Astrocyte (in vitro differentiated cells and primary cell): ENCODE data around the gene RANGRF.

Experiments used
- EZH2 ChIP-seq: IDR thresholded peaks from 2 replicates; pipeline ENCODE4 v1.6.1; 2012; ENCODE audit warnings: mild to moderate bottlenecking, low read length, inconsistent platforms; ENCODE audit not compliant: insufficient read depth
- TF ChIP-seq, protein P1 (sequence below): IDR thresholded peaks from 2 replicates; pipeline ENCODE4 v1.5.1; 2011; ENCODE audit warnings: low read depth, mild to moderate bottlenecking, inconsistent platforms, low read length, moderate library complexity; ENCODE audit not compliant: insufficient read depth

DNA sequence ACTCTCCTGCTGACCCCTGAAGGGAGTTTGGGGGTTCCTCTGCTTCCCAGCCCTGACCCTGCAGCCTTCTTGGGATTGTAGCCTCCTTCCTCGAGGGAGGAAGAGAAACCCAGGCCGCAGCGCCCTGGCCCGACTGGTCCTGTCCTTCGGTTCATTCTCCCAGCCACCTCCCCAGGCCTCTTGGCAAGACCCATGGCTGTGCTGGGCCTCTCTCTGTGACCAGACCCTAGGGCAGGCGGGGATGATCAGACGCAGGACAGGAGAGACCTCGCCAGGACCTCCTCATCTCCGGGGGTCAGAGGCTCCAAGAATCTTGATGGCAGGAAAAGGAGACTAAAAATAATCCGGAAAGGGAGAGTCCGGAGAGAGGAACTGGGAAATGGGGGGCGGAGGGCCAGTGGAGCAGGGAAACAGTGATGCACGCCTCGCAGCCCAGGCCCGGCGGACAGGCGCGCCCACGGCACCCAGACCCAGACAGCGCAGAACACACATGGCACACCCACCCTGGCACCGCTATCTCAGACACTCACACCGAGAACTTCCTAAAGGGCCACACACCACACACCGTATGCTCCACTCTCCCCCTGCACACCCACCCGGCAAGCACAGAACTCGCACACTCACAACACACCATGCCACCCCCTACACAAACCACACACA is 22.8 kb downstream of the RANGRF start:
- TF ChIP-seq, protein P1, sequence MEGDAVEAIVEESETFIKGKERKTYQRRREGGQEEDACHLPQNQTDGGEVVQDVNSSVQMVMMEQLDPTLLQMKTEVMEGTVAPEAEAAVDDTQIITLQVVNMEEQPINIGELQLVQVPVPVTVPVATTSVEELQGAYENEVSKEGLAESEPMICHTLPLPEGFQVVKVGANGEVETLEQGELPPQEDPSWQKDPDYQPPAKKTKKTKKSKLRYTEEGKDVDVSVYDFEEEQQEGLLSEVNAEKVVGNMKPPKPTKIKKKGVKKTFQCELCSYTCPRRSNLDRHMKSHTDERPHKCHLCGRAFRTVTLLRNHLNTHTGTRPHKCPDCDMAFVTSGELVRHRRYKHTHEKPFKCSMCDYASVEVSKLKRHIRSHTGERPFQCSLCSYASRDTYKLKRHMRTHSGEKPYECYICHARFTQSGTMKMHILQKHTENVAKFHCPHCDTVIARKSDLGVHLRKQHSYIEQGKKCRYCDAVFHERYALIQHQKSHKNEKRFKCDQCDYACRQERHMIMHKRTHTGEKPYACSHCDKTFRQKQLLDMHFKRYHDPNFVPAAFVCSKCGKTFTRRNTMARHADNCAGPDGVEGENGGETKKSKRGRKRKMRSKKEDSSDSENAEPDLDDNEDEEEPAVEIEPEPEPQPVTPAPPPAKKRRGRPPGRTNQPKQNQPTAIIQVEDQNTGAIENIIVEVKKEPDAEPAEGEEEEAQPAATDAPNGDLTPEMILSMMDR, result no peak
- TF ChIP-seq EZH2, result no peak
